ENCODE measurements around the gene TMIGD3.
A peak's percentile ranks its signal among the peaks of the same experiment; 100 is the strongest.

TMIGD3 gene

DNA sequence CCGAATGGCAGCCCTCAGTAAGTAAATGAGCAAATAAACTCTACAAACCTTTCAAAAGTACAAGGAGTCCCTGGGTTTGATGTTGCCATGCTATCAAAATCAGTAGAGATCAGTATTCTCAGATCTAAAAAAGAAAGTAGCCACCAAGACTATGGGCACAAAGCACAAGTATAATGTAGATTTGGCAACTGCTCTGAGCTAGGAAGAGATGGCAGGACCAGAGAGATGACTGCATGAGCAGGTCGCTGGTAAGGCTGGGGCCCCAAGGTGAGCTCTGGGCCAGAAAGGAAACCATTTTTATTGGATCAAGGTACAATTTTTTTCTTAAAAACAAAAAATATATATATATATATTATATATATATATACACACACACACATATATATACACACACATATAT lies 3.1 kb upstream of the TMIGD3 start:
- no peak for DNase-seq
- H2AK5ac ChIP-seq (ENCODE audit: low read length), result no peak overlapping the region
- H4K8ac ChIP-seq (ENCODE audit: low read depth, low read length), result no peak overlapping the region

DNA sequence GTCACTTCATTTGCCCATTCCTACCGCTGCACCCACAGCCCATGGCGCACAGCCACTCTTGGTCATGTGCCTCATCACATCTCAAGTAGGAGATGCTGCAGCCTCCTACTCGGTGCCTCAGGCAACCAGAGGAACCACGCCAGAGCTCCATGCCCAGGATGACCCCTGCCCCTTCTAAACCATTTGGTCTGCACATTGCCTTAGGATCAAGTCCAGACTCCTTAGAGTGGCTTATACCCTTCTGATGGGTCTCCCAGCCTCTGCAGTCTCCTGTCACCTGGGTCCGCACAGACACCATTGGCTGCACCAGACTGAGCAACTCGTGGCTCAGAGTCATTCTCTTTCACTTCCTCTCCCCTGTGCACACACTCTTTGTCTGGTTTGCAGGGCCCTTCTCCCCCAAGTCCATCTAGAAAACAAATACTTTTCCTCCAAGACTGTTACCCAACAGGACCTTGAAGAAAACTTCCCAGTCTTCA lies 2.2 kb upstream of the TMIGD3 start:
- Histone ChIP-seq H3K4me3 (ENCODE audit: low read depth, low read length) (no peak overlapping the region), H3K79me1 (ENCODE audit: low read length) (peaks cover 5% of the 10 kb centered on the region), H3K4ac (ENCODE audit: low read depth, low read length) (no peak overlapping the region), H2BK12ac (ENCODE audit: low read length) (no peak overlapping the region), H2AFZ (ENCODE audit: insufficient read depth, low read length, poor library complexity) (no peak overlapping the region), H3K27ac (ENCODE audit: low read depth, low read length) (no peak overlapping the region), H3K36me3 (ENCODE audit: control insufficient read depth in 1 of 2, insufficient read depth in 2 of 2, low read length in 2 of 2) (no peaks in the 10 kb centered on the region), H4K91ac (ENCODE audit: low read depth, low read length) (no peak overlapping the region), H3K18ac (ENCODE audit: low read length) (no peak overlapping the region), H3K79me2 (ENCODE audit: control insufficient read depth, insufficient read depth, low read length, poor library complexity) (peaks cover 3% of the 10 kb centered on the region), H2BK120ac (ENCODE audit: insufficient read depth, low read length, poor library complexity) (no peak overlapping the region), H2BK5ac (ENCODE audit: low read depth, low read length, poor library complexity) (no peak overlapping the region), H3K9me3 (ENCODE audit: insufficient read depth, low read depth, low read length) (no peaks in the 10 kb centered on the region), H3K9ac (ENCODE audit: low read length) (no peak overlapping the region), H3K27me3 (ENCODE audit: insufficient read depth, low read length) (no peaks in the 10 kb centered on the region), H3K4me2 (ENCODE audit: low read length) (no peak overlapping the region), H3K4me1 (ENCODE audit: control insufficient read depth in 1 of 2, insufficient read depth in 2 of 2, low read length in 2 of 2) (peaks cover 3 to 7% of the 10 kb centered on the region in 2 experiments), H3K23ac (ENCODE audit: low read length) (no peak overlapping the region), H2AK5ac (ENCODE audit: low read length) (no peak overlapping the region), H4K8ac (ENCODE audit: low read depth, low read length) (no peak overlapping the region), H4K12ac (ENCODE audit: low read depth, low read length) (no peak overlapping the region), H3K14ac (ENCODE audit: low read length) (no peak overlapping the region)
- DNase-seq, result peak in 1 of 2 donors; percentile 23
- no CpG with 5 or more reads among the region's 6 CpGs for WGBS (ENCODE audit: extremely low coverage, insufficient coverage, insufficient read length)

More for the DNA sequence above, 3.1 kb upstream of the TMIGD3 start:
- no peak overlapping the region for H2BK120ac ChIP-seq (ENCODE audit: insufficient read depth, low read length, poor library complexity)
- H2AFZ ChIP-seq (ENCODE audit: insufficient read depth, low read length, poor library complexity), result no peak overlapping the region
- no peaks in the 10 kb centered on the region for H3K36me3 ChIP-seq (ENCODE audit: control insufficient read depth in 1 of 2, insufficient read depth in 2 of 2, low read length in 2 of 2)
- H3K27ac ChIP-seq (ENCODE audit: low read depth, low read length), result no peak overlapping the region
- H3K4me3 ChIP-seq (ENCODE audit: low read depth, low read length), result no peak overlapping the region
- H3K18ac ChIP-seq (ENCODE audit: low read length), result no peak overlapping the region
- no peak overlapping the region for H4K91ac ChIP-seq (ENCODE audit: low read depth, low read length)
- H2BK12ac ChIP-seq (ENCODE audit: low read length), result no peak overlapping the region
- no peaks in the 10 kb centered on the region for H3K27me3 ChIP-seq (ENCODE audit: insufficient read depth, low read length)
- H3K79me1 ChIP-seq (ENCODE audit: low read length), result peaks cover 5% of the 10 kb centered on the region
- no peak overlapping the region for H2BK5ac ChIP-seq (ENCODE audit: low read depth, low read length, poor library complexity)
- H3K4me1 ChIP-seq (ENCODE audit: control insufficient read depth in 1 of 2, insufficient read depth in 2 of 2, low read length in 2 of 2), result peaks cover 3 to 7% of the 10 kb centered on the region in 2 experiments
- no CpG with 5 or more reads among the region's 2 CpGs for WGBS (ENCODE audit: extremely low coverage, insufficient coverage, insufficient read length)
- no peak overlapping the region for H3K4ac ChIP-seq (ENCODE audit: low read depth, low read length)
- no peak overlapping the region for H3K9ac ChIP-seq (ENCODE audit: low read length)
- no peak overlapping the region for H3K14ac ChIP-seq (ENCODE audit: low read length)
- H3K23ac ChIP-seq (ENCODE audit: low read length), result no peak overlapping the region
- H3K4me2 ChIP-seq (ENCODE audit: low read length), result no peak overlapping the region
- H3K79me2 ChIP-seq (ENCODE audit: control insufficient read depth, insufficient read depth, low read length, poor library complexity), result peaks cover 3% of the 10 kb centered on the region
- no peaks in the 10 kb centered on the region for H3K9me3 ChIP-seq (ENCODE audit: insufficient read depth, low read depth, low read length)
- no peak overlapping the region for H4K12ac ChIP-seq (ENCODE audit: low read depth, low read length)

DNA sequence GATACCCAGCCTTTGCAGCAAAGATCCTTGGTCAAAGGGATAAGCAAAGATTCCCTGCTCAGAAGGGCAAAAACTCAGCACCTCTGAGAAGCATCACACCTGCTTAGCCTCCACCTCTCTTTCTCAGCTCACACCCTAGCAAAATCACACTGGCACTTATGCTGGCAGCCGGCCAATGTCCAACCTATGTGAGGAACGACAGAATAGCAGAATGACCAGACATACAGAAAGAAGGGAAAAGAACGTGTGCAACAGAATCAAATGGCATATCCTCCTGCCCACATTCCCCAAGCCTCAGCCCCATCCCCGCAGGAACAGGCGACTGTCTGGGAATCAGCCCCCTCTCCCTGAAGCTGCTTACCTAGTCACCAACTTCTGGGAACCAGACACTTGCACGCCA lies 664 bp upstream of the TMIGD3 start:
- H3K4me1 ChIP-seq (ENCODE audit: control insufficient read depth in 1 of 2, insufficient read depth in 2 of 2, low read length in 2 of 2), result peaks cover 3 to 7% of the 10 kb centered on the region in 2 experiments
- no peak overlapping the region for H2BK12ac ChIP-seq (ENCODE audit: low read length)
- no peak overlapping the region for H3K4ac ChIP-seq (ENCODE audit: low read depth, low read length)
- no peak overlapping the region for H4K8ac ChIP-seq (ENCODE audit: low read depth, low read length)
- no peak overlapping the region for H3K23ac ChIP-seq (ENCODE audit: low read length)
- peaks cover 3% of the 10 kb centered on the region for H3K79me2 ChIP-seq (ENCODE audit: control insufficient read depth, insufficient read depth, low read length, poor library complexity)
- H2AK5ac ChIP-seq (ENCODE audit: low read length), result no peak overlapping the region
- no peaks in the 10 kb centered on the region for H3K27me3 ChIP-seq (ENCODE audit: insufficient read depth, low read length)
- no peak overlapping the region for H3K9ac ChIP-seq (ENCODE audit: low read length)
- H2AFZ ChIP-seq (ENCODE audit: insufficient read depth, low read length, poor library complexity), result no peak overlapping the region
- H3K4me3 ChIP-seq (ENCODE audit: low read depth, low read length), result no peak overlapping the region
- peaks cover 5% of the 10 kb centered on the region for H3K79me1 ChIP-seq (ENCODE audit: low read length)
- H2BK120ac ChIP-seq (ENCODE audit: insufficient read depth, low read length, poor library complexity), result no peak overlapping the region
- no peak overlapping the region for H2BK5ac ChIP-seq (ENCODE audit: low read depth, low read length, poor library complexity)
- no peak overlapping the region for H3K27ac ChIP-seq (ENCODE audit: low read depth, low read length)
- no peak overlapping the region for H3K4me2 ChIP-seq (ENCODE audit: low read length)
- no peak overlapping the region for H3K18ac ChIP-seq (ENCODE audit: low read length)
- H3K14ac ChIP-seq (ENCODE audit: low read length), result no peak overlapping the region
- no peaks in the 10 kb centered on the region for H3K36me3 ChIP-seq (ENCODE audit: control insufficient read depth in 1 of 2, insufficient read depth in 2 of 2, low read length in 2 of 2)
- H3K9me3 ChIP-seq (ENCODE audit: insufficient read depth, low read depth, low read length), result no peaks in the 10 kb centered on the region
- no peak overlapping the region for H4K91ac ChIP-seq (ENCODE audit: low read depth, low read length)
- DNase-seq, result no peak
- WGBS (ENCODE audit: extremely low coverage, insufficient coverage, insufficient read length), result no CpG with 5 or more reads among the region's 6 CpGs
- H4K12ac ChIP-seq (ENCODE audit: low read depth, low read length), result no peak overlapping the region

DNA sequence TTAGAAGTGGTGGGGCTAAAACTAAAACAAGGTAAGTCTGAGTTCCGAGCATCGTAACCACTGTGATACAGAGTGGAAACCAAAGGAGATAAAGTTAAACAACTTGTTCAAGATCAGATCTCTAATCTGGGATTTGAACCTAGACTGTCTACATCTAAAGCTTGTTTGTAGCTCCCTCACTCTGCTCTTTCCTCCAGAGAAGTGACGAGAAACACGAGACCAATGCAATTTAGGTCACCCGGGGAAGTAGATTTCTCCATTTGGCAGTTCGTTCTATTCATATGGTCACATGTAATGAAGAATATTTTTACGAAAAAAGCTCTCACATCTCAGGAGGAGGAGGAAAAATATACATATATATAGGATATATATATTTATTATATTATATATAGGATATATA lies 1.8 kb downstream of the TMIGD3 start:
- Histone ChIP-seq H2BK12ac (ENCODE audit: low read length) (no peak overlapping the region), H4K91ac (ENCODE audit: low read depth, low read length) (no peak overlapping the region), H2AFZ (ENCODE audit: insufficient read depth, low read length, poor library complexity) (no peak overlapping the region), H3K4me1 (ENCODE audit: control insufficient read depth in 1 of 2, insufficient read depth in 2 of 2, low read length in 2 of 2) (no peaks in the 10 kb centered on the region), H2BK5ac (ENCODE audit: low read depth, low read length, poor library complexity) (no peak overlapping the region), H3K14ac (ENCODE audit: low read length) (no peak overlapping the region), H3K27ac (ENCODE audit: low read depth, low read length) (no peak overlapping the region), H3K4ac (ENCODE audit: low read depth, low read length) (no peak overlapping the region), H3K9me3 (ENCODE audit: insufficient read depth, low read depth, low read length) (no peaks in the 10 kb centered on the region), H3K4me3 (ENCODE audit: low read depth, low read length) (no peak overlapping the region), H2AK5ac (ENCODE audit: low read length) (no peak overlapping the region), H3K27me3 (ENCODE audit: insufficient read depth, low read length) (no peaks in the 10 kb centered on the region), H3K9ac (ENCODE audit: low read length) (no peak overlapping the region), H3K4me2 (ENCODE audit: low read length) (no peak overlapping the region), H4K12ac (ENCODE audit: low read depth, low read length) (no peak overlapping the region), H3K79me2 (ENCODE audit: control insufficient read depth, insufficient read depth, low read length, poor library complexity) (no peaks in the 10 kb centered on the region), H3K18ac (ENCODE audit: low read length) (no peak overlapping the region), H4K8ac (ENCODE audit: low read depth, low read length) (no peak overlapping the region), H3K23ac (ENCODE audit: low read length) (no peak overlapping the region), H3K36me3 (ENCODE audit: control insufficient read depth in 1 of 2, insufficient read depth in 2 of 2, low read length in 2 of 2) (no peaks in the 10 kb centered on the region), H2BK120ac (ENCODE audit: insufficient read depth, low read length, poor library complexity) (no peak overlapping the region), H3K79me1 (ENCODE audit: low read length) (no peaks in the 10 kb centered on the region)
- no CpG with 5 or more reads among the region's 7 CpGs for WGBS (ENCODE audit: extremely low coverage, insufficient coverage, insufficient read length)
- no peak for DNase-seq

All from trophoblast cell (in vitro differentiated cells and primary cell).